NCI-H2107 (cell line): ENCODE results near the gene RNASEL.

Experiments used
- DNase-seq: peaks from one replicate; lab custom pipeline; 2025; lab: John Stamatoyannopoulos, UW

The RNASEL gene

GRCh38 chr1:182621906-182622305 is 32.9 kb upstream of the RNASEL start:
- no peak for DNase-seq

GRCh38 chr1:182620924-182621585 is 32.0 kb upstream of the RNASEL start:
- DNase-seq = no peak

GRCh38 chr1:182617734-182618351 is 28.8 kb upstream of the RNASEL start:
- DNase-seq = peak; percentile 66

GRCh38 chr1:182617014-182617429 is 28.0 kb upstream of the RNASEL start:
- DNase-seq = no peak

GRCh38 chr1:182616130-182617013 is 27.3 kb upstream of the RNASEL start:
- DNase-seq = peak; percentile 99

GRCh38 chr1:182615468-182616129 is 26.5 kb upstream of the RNASEL start:
- DNase-seq = peak; percentile 66

- DNase-seq = no peak
Observed at GRCh38 chr1:182614796-182615454, 25.9 kb upstream of the RNASEL start.

GRCh38 chr1:182611787-182612186 is 22.7 kb upstream of the RNASEL start:
- DNase-seq = peak; percentile 92

GRCh38 chr1:182611326-182611725 is 22.3 kb upstream of the RNASEL start:
- DNase-seq = no peak

- DNase-seq = no peak
Observed at GRCh38 chr1:182610606-182611194, 21.6 kb upstream of the RNASEL start.

GRCh38 chr1:182608845-182609610 is 20.0 kb upstream of the RNASEL start:
- DNase-seq = no peak

GRCh38 chr1:182608236-182608635 is 19.2 kb upstream of the RNASEL start:
- DNase-seq = no peak

- no peak for DNase-seq
Observed at GRCh38 chr1:182607566-182607965, 18.5 kb upstream of the RNASEL start.

GRCh38 chr1:182604175-182605164 is 15.4 kb upstream of the RNASEL start, which contains the start of gene RGS16:
TSS of gene RGS16 (minus strand) at chr1:182604389. CDS start at chr1:182604259, 130 bp downstream.
- DNase-seq = peak; percentile 97

GRCh38 chr1:182603646-182604174 is 14.7 kb upstream of the RNASEL start:
- DNase-seq = no peak

- no peak for DNase-seq
Observed at GRCh38 chr1:182602935-182603645, 14.0 kb upstream of the RNASEL start.

GRCh38 chr1:182601913-182602312 is 12.9 kb upstream of the RNASEL start:
- no peak for DNase-seq

GRCh38 chr1:182601416-182601786 is 12.3 kb upstream of the RNASEL start:
- peak; percentile 84 for DNase-seq
